ENCODE data around the gene PAK1.

GRCh38 chr11:77479746-77480352 lies 6.0 kb upstream of the PAK1 start:
- TF ChIP-seq CTCF (IDR thresholded peaks at IDR 0.05) (no peak), EZH2 (IDR thresholded peaks at IDR 0.05; ENCODE audit: borderline replicate concordance, insufficient read depth, low read depth, low read length, poor library complexity, severe bottlenecking) (no peak)

Measured in B cell (primary cell).